Placental epithelial cell (primary cell): ENCODE results near the gene KIN. TPM values are rescaled to one million over a fixed set of nuclear protein-coding genes. Genes with fewer than 3 reads are reported as not detected.

ENCODE experiments used
- total RNA-seq: library from RNA; depleted of rRNA; stranded (reverse); fragments of >200 nt; gene quantifications from 2 replicates; pipeline ENCODE4 v1.2.3, GENCODE V29; 2012

The KIN gene
- 5.2 and 7.1 TPM in 2 replicates for total RNA-seq

GRCh38 chr10:7787857-7788638 is at the start of gene KIN, which contains the start of gene ATP5F1C:
Gene KIN (minus strand): TSS chr10:7787993. CDS start chr10:7787933, 60 bp downstream.
Gene ATP5F1C (plus strand): TSS chr10:7788177. CDS start chr10:7788208, 31 bp downstream.

GRCh38 chr10:7818295-7819120 is 30.7 kb upstream of the KIN start, which contains the start of gene TAF3:
Gene TAF3 (plus strand): TSS chr10:7818505. CDS start chr10:7818710, 205 bp downstream.

GRCh38 chr10:7703140-7703539 is 84.7 kb downstream of the KIN start, which contains the start of gene ITIH2:
Gene ITIH2 (plus strand): TSS chr10:7703316. CDS start chr10:7703435, 119 bp downstream.

Other genes starting within 250 kb of the KIN start
- 4.2 and 18.8 TPM in 2 replicates for gene ITIH5, start 121.0 kb downstream of the KIN start, total RNA-seq
- not detected in 2 replicates for gene ITIH2, start 84.7 kb downstream of the KIN start, total RNA-seq
- gene ATP5F1C, start 184 bp upstream of the KIN start, total RNA-seq, result 178 and 246 TPM in 2 replicates
- 2.4 and 2.6 TPM in 2 replicates for gene TAF3, start 30.5 kb upstream of the KIN start, total RNA-seq